ENCODE results near the gene MRPL33. TPM values are rescaled to one million over a fixed set of nuclear protein-coding genes. Genes with fewer than 3 reads are reported as not detected.

The MRPL33 gene
- total and polyA plus RNA-seq, 4 donors, result 31.2 to 130 (median 41.0) TPM

GRCh38 chr2:27779417-27780055 lies 8.0 kb downstream of the MRPL33 start (continued):
- no peak for TF ChIP-seq ATF3 (IDR thresholded peaks at IDR 0.05)
- no peak for TF ChIP-seq RXRA (IDR thresholded peaks at IDR 0.05)
- no peak for TF ChIP-seq HNF4A (conservative IDR thresholded peaks at IDR 0.05)
- no peak for TF ChIP-seq TAF1 (conservative IDR thresholded peaks at IDR 0.05)
- no peak for TF ChIP-seq FOXA1 (IDR thresholded peaks at IDR 0.05)

- 90% methylated on average over 2 of the region's 2 CpGs for WGBS
- TF ChIP-seq FOXA2 (IDR thresholded peaks at IDR 0.05) (no peak), HNF4A (conservative IDR thresholded peaks at IDR 0.05) (no peak), FOXA1 (IDR thresholded peaks at IDR 0.05) (no peak), REST (IDR thresholded peaks at IDR 0.05) (no peak), HNF4G (IDR thresholded peaks at IDR 0.05) (no peak), ATF3 (IDR thresholded peaks at IDR 0.05) (no peak), JUND (IDR thresholded peaks at IDR 0.05) (no peak), ZBTB33 (IDR thresholded peaks at IDR 0.05) (no peak), RAD21 (IDR thresholded peaks at IDR 0.05) (no peak), SP1 (IDR thresholded peaks at IDR 0.05) (no peak), EGR1 (IDR thresholded peaks at IDR 0.05; ENCODE audit: low read depth in 2 of 2) (no peak), YY1 (IDR thresholded peaks at IDR 0.05) (no peak), NR2F2 (IDR thresholded peaks at IDR 0.05) (no peak), GABPA (IDR thresholded peaks at IDR 0.05 in 1 of 2, conservative IDR thresholded peaks at IDR 0.05 in 1 of 2) (no peak), RXRA (IDR thresholded peaks at IDR 0.05) (no peak), TAF1 (conservative IDR thresholded peaks at IDR 0.05) (no peak)
- TF ChIP-seq, protein P1, sequence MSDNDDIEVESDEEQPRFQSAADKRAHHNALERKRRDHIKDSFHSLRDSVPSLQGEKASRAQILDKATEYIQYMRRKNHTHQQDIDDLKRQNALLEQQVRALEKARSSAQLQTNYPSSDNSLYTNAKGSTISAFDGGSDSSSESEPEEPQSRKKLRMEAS (IDR thresholded peaks at IDR 0.05), result no peak
- TF ChIP-seq, protein P2, sequence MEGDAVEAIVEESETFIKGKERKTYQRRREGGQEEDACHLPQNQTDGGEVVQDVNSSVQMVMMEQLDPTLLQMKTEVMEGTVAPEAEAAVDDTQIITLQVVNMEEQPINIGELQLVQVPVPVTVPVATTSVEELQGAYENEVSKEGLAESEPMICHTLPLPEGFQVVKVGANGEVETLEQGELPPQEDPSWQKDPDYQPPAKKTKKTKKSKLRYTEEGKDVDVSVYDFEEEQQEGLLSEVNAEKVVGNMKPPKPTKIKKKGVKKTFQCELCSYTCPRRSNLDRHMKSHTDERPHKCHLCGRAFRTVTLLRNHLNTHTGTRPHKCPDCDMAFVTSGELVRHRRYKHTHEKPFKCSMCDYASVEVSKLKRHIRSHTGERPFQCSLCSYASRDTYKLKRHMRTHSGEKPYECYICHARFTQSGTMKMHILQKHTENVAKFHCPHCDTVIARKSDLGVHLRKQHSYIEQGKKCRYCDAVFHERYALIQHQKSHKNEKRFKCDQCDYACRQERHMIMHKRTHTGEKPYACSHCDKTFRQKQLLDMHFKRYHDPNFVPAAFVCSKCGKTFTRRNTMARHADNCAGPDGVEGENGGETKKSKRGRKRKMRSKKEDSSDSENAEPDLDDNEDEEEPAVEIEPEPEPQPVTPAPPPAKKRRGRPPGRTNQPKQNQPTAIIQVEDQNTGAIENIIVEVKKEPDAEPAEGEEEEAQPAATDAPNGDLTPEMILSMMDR (IDR thresholded peaks at IDR 0.05; ENCODE audit: low read depth, low read length, missing input control), result no peak
- no peak for DNase-seq (ENCODE audit: low spot score)
- Histone ChIP-seq H3K36me3 (ENCODE audit: control insufficient read depth in 4 of 4, insufficient read depth in 3 of 4, low read depth in 1 of 4, low read length in 3 of 4) (peaks cover 0 to 13% (median 7%) of the 10 kb centered on the region in 4 donors), H3K9ac (ENCODE audit: low read depth in 1 of 2, low read length in 2 of 2) (no peak overlapping the region), H3K27ac (ENCODE audit: low read depth in 1 of 2, low read length in 2 of 2) (no peak overlapping the region), H3K9me3 (ENCODE audit: control insufficient read depth in 4 of 4, low read length in 3 of 4) (no peaks in the 10 kb centered on the region), H3K27me3 (ENCODE audit: control insufficient read depth in 4 of 4, insufficient read depth in 4 of 4, low read length in 3 of 4) (no peaks in the 10 kb centered on the region), H3K4me3 (ENCODE audit: low read depth in 1 of 3, low read length in 3 of 3) (no peak overlapping the region), H3K4me1 (ENCODE audit: control insufficient read depth in 4 of 4, insufficient read depth in 4 of 4, low read length in 3 of 4) (no peaks in the 10 kb centered on the region)
Observed at GRCh38 chr2:27781496-27781895, 10.0 kb downstream of the MRPL33 start.
